Tongue (tissue), 2 donors: ENCODE measurements around the gene LUC7L3. TPM values are rescaled to one million over a fixed set of nuclear protein-coding genes. Genes with fewer than 3 reads are reported as not detected.
"Not testable (repeated sequence)": the region's sequence is repeated elsewhere in the genome, so short reads cannot be mapped to it uniquely, and the experiment has no call there.

Experiments
- DNase-seq: peaks from one replicate; pipeline ENCODE4 v3.0.0-alpha.2; 2015
- total RNA-seq: library from RNA; depleted of rRNA; stranded (reverse); fragments of >200 nt; gene quantifications from one replicate; pipeline ENCODE4 v1.2.3, GENCODE V29; 2014

Gene LUC7L3
- total RNA-seq, 1 donor from 2014 or later, result 91.0 TPM

GRCh38 chr17:50783905-50784304, 64.5 kb downstream of the LUC7L3 start:
- no peak for DNase-seq

GRCh38 chr17:50785126-50785525, 65.7 kb downstream of the LUC7L3 start:
- DNase-seq, result no peak

GRCh38 chr17:50785946-50786570, 66.7 kb downstream of the LUC7L3 start:
- DNase-seq, result peak; percentile 87

GRCh38 chr17:50787106-50787505, 67.7 kb downstream of the LUC7L3 start:
- no peak for DNase-seq

GRCh38 chr17:50790618-50791017, 71.2 kb downstream of the LUC7L3 start:
- DNase-seq, result no peak

GRCh38 chr17:50792132-50792531, 72.7 kb downstream of the LUC7L3 start:
- no peak for DNase-seq

- DNase-seq, result no peak
These were observed 73.6 kb downstream of the LUC7L3 start for GRCh38 chr17:50793007-50793406.

- DNase-seq, result no peak
These were observed 75.0 kb downstream of the LUC7L3 start for GRCh38 chr17:50794361-50794760.

- DNase-seq, result peak; percentile 52
These were observed 77.9 kb downstream of the LUC7L3 start for GRCh38 chr17:50797135-50797810.

- peak; percentile 32 for DNase-seq
These were observed 79.3 kb downstream of the LUC7L3 start for GRCh38 chr17:50798424-50799288.

- DNase-seq, result peak; percentile 22
These were observed 80.2 kb downstream of the LUC7L3 start for GRCh38 chr17:50799582-50799981.

GRCh38 chr17:50800196-50800700, 80.8 kb downstream of the LUC7L3 start:
- no peak for DNase-seq

- DNase-seq, result no peak
These were observed 83.5 kb downstream of the LUC7L3 start for GRCh38 chr17:50802609-50803571.

- no peak for DNase-seq
These were observed 84.3 kb downstream of the LUC7L3 start for GRCh38 chr17:50803676-50804075.

- not testable (repeated sequence) for DNase-seq
These were observed 85.5 kb downstream of the LUC7L3 start for GRCh38 chr17:50804749-50805475.

GRCh38 chr17:50805486-50805885, 86.1 kb downstream of the LUC7L3 start:
- peak; percentile 26 for DNase-seq
